GM12875 (cell line): ENCODE data around the gene CYP11A1.

Experiments used
- H3K4me3 ChIP-seq: one replicate; pipeline ENCODE4 v1.5.1; 2011; ENCODE audit warnings: low read depth, low read length, control low read depth
- CTCF ChIP-seq: IDR thresholded peaks from 2 replicates; pipeline ENCODE4 v1.5.1; 2011; ENCODE audit warnings: low read depth, mild to moderate bottlenecking, control low read depth, inconsistent platforms, low read length, moderate library complexity, borderline replicate concordance; ENCODE audit not compliant: insufficient read depth

Gene CYP11A1

GRCh38 chr15:74303741-74304309 lies 63.6 kb downstream of the CYP11A1 start:
- no peak overlapping the region for H3K4me3 ChIP-seq

GRCh38 chr15:74302821-74303359 lies 64.6 kb downstream of the CYP11A1 start:
- H3K4me3 ChIP-seq: no peak overlapping the region
- peak; percentile 79 for TF ChIP-seq CTCF

More at GRCh38 chr15:74303741-74304309, 63.6 kb downstream of the CYP11A1 start:
- TF ChIP-seq CTCF: no peak

DNA sequence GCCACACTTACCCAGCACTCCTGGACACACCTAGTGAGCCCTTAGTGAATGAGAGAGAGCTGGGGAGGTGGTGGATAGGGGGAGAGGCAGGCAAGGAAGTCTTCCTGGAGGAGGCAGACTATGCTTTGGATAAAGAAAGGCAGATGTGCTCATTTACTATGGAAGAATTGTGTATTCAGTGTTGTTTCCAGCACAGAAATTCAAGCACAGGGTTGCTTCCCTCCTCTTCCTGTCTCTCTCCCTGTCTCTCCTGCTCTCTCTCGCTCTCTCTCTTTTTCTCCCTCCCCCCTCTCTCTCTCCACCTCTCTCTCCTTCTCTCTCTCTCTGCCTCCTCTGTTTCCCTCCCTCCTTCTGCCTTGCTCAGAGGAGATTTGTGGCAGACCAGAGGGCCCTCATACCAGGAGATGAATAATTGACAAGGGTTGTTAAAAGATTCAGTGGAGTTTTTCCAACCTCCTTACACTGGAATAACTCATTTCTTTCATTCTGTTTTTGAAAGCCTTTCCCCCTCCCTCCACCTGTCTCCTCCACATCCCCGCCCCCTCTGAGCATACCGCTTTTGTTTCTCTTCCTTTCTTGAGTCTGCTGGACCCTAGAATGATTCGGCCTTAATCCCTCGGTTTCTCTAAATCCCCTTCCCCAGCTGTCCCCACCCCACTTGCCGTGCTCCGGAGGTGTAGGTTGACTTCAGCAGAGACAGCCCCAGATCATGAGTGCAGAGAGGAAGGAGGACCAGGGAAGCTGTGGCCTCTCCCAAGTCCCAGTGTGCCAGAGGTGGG lies 65.7 kb downstream of the CYP11A1 start:
- no peak for TF ChIP-seq CTCF
- H3K4me3 ChIP-seq: no peak overlapping the region

DNA sequence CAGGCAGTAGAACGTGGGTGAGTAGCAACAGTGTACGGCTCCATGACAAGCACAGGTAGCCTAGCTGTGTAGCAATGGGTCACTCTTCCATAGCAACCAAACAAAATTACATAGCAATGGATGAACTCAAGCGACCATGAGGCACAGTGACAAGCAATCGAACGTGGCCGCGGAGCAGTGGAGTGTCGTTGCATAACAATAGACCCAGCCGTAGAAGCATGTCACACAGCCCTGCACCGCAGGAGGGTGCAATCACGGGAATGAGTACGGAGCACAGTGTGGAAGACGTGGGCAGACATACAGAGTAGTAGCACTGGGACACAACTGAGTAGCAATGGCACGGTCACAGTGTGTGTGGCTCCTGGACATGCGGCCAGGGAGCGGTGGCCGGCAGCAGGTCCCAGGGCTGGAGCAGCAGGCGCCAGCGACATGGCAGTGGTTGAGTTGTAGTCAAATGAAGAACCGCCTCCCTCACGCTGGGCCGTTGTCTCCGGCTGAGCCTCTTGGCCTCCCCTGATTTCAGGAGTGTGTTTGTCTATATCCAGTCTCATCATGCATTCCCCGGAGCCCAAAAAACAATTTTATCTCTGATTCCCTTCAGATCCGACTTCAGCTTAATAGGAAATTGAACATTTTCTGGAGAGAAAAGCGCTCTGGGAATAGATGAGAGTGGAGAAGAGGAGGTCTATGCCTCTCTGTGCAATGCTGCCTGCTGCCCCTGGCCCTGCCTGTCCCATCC lies 67.2 kb downstream of the CYP11A1 start:
- no peak overlapping the region for H3K4me3 ChIP-seq
- no peak for TF ChIP-seq CTCF

DNA sequence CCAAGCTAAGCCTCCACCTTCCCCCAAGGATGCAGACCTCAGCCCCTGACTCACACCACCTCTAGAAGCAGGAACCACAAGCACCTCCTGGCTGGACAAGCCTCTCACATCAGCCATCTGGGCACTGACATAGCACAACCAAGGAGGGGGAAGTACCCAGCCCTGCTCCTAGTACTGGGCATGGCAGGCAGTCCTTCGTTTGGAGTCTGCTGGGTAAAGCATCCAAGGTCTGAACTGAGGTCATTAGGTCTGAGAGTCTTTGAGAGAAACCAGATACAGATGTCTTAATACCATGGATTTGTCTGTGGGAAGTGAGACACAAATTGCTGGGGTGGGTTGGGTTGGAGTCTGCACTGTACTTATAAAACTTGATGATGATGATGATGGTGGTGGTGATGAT lies 69.6 kb downstream of the CYP11A1 start:
- H3K4me3 ChIP-seq: no peak overlapping the region
- TF ChIP-seq CTCF: no peak

GRCh38 chr15:74295800-74296199 lies 71.6 kb downstream of the CYP11A1 start:
- TF ChIP-seq CTCF: peak; percentile 23; the same call in 1 of the 2 replicates
- no peak overlapping the region for H3K4me3 ChIP-seq
